HL-60/S4 treated with retinoic acid at 250 ng/mL for 4 days and 3 days (cell line): ENCODE data around the gene C1QTNF1.

Source experiments
- in situ Hi-C: fragments of 300-500 bp; cut with MboI; formaldehyde crosslinking; loops from 2 replicates; pipeline ENCODE4 v1.7.0; 2022; ENCODE audit warnings: low sequenced_read_pairs

Gene C1QTNF1

DNA sequence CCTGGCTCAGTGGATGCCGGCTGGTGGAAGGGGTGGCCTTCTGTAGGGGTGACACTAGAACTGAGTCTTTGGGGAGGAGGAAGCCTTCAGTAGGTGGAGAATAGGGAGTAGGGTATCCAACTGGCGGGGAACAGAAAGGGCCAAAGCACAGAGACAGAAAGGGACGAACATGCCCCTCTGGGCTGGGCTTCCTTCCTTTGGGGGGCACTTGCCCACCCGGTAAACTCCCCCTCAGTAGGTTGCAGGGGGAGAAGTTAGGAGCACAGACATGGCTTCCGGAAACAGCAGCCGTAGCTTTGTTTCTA is 51.4 kb downstream of the C1QTNF1 start:
- in situ Hi-C loops: no loop called here

DNA sequence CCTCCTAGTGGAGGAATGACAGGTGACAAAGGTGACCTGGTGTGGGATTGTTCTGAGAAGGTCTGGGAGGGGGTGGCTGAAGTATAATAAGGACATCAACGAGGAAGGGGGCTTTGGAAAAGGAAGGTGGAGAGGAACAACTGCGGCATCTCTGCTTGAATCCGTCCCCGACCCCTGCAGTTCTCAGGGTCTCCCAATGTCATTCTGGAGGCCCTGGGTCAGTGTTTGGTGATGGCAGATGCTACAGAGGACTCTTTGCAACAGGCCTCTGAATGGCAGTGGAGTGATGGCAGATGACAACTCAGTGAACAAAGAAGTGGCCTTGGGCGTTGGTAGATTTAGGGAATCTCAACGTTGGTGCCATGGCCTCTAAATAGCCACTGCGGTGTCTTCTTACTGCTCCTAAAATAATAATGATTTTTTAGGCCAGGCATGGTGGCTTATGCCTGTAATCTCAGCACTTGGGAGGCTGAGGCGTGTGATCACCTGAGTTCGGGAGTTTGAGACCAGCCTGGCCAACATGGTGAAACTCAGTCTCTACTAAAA is 52.0 kb downstream of the C1QTNF1 start:
- in situ Hi-C loops: no loop called here

DNA sequence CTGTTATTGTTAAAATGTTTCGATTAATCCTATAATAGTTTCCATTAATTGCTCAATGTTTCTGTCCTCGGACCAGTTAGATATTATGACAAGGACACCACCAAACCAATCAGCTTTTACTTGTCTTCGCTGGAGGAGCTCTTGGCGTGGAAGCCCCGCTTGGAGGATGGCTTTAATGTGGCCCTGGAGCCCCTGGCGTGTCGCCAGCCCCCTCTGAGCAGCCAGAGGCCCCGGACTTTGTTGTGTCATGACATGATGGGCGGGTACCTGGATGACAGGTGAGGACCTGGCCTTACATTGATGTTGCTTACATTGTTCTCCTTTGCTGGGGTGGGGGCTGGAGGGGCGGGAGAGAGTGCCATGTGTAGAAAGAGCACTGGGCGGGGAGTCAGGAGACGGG is 53.6 kb downstream of the C1QTNF1 start:
- in situ Hi-C loops: no loop called here

DNA sequence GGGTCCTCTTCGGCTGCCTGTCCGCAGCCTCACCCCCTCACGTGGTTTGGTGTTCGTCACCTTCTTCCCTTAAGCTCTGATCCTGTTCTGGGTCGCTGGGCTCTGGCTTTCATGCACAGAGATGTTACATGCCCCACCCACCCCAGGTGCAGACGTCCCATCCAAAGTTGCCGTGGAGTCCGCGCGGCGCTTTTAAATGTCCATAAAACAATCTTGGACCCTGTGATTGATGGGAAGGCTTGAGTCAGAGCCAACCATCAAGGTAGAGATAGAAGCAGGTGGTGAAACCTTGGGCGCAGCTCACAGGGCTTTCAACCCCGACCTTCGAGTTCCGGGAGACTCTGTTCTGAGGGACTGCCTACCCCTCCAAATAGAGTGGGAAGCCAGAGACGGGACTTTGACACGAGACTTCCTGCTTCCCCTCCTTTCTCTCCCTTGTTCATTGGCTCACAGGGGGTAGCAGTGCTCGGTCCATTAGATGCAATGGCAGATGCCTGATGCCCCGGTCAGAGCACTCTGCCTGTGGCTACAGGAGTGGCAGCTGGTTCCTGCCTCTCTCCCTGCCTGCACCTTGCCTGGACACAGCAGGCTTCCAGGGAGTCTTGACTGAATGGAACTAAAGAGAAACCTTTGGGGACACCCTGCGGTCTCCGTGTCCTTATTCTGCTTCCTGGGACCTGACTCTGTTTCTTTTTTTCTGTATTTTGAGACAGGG is 54.7 kb downstream of the C1QTNF1 start:
- in situ Hi-C loops: no loop called here

DNA sequence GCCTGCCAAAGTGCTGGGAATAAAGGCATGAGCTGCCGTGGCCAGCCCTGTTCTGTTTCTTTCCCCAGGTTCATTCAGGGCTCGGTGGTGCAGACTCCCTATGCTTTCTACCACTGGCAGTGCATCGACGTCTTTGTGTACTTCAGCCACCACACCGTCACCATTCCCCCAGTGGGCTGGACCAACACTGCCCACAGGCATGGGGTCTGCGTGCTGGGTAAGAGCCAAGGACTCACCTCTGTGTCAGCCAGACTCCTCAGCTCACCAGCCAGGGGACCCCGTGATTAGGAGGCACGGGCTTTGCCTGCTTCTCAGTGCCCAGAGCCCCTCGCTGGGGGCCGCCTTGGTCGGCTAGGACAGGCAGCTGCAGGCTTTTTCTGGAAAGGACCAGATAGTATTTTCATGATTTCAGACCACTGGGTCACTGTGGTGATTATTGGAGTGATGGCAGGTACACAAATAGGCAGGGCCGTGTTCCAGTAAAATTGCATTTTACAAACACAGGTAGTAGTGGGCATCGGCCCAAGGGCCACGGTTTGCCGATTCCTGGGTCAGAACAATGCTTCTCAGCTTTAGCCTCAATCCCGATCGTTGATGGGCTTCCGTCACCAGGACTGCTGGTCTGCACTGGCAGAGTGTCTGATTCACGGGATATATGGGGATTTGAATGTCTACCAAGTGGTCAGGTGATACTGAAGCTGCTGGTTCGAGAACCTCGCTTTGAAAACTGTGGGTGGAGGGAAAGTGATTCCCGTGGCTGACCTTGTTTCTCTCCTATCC is 55.6 kb downstream of the C1QTNF1 start:
- in situ Hi-C loops: no loop called here

DNA sequence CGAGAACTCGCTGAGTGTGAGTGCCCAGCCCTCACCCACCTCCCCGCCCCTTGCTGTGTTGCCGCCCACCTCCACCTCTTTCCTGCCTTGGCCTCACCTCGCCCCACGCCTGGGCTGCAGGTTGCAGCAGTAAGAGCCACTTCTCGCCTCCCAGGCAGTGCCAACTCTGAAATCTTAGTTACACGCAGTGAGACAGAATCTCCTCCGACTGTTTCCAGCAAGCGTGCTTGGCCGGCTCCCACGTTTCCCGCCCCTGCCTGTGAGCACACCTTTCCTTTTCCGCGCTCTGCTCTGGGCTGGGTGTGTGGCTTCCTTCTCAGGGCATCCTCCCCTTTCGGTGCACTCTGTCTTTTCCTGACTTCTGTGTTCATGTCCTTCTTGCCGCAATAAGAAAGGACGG is 56.4 kb downstream of the C1QTNF1 start:
- in situ Hi-C loops: no loop called here

DNA sequence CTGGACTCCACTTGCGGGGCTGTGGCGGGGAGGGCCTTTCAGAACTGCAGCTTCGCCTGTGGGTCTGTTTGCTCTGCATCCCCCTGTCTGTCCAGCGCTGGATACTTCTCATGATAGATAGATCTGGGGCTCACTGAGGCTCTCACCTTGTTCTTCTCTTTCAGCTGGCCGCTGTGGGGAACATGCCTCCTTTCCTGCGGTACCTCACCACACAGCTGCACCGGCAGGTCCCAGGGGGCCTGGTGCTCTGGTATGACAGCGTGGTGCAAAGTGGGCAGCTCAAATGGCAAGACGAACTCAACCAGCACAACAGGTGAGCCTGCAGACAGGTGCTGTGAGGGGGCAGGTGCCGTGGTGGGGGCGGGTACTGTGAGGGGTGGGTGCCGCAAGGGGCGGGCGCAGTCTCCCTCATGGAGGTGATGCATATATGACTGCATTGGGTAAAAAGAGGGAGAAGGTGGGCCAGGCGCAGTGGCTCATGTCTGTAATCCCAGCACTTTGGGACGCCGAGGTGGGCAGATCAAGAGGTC is 56.9 kb downstream of the C1QTNF1 start:
- in situ Hi-C loops: no loop called here

DNA sequence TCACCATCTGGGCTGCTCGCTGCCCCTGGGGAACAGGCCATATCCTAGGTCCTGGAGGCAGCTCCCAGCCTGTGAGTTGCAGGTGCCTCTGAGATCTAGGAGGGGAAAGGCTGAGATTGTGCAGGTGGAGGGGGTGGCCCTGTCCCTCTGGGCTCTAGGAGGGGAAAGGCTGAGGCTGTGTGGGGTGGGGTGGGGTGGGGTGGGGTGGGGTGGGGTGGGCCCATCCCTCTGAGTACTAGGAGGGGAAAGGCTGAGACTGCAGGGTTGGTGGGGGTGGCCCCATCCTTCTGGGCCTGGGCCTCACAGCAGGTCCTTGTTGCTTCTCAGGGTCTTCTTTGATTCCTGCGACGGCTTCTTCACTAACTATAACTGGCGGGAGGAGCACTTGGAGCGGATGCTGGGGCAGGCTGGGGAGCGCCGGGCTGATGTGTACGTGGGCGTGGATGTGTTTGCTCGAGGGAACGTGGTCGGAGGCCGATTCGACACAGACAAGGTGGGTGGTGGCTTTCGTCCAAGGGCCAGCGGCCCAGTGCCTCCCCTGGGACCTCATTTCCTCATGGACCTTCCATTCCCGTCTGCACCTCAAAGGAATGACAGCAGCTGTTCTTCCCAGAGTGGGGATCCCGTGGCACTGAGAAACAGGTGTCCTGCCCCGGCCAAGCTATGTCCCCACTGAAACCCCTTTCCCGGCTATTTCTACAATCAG is 57.8 kb downstream of the C1QTNF1 start:
- in situ Hi-C loops: no loop called here

DNA sequence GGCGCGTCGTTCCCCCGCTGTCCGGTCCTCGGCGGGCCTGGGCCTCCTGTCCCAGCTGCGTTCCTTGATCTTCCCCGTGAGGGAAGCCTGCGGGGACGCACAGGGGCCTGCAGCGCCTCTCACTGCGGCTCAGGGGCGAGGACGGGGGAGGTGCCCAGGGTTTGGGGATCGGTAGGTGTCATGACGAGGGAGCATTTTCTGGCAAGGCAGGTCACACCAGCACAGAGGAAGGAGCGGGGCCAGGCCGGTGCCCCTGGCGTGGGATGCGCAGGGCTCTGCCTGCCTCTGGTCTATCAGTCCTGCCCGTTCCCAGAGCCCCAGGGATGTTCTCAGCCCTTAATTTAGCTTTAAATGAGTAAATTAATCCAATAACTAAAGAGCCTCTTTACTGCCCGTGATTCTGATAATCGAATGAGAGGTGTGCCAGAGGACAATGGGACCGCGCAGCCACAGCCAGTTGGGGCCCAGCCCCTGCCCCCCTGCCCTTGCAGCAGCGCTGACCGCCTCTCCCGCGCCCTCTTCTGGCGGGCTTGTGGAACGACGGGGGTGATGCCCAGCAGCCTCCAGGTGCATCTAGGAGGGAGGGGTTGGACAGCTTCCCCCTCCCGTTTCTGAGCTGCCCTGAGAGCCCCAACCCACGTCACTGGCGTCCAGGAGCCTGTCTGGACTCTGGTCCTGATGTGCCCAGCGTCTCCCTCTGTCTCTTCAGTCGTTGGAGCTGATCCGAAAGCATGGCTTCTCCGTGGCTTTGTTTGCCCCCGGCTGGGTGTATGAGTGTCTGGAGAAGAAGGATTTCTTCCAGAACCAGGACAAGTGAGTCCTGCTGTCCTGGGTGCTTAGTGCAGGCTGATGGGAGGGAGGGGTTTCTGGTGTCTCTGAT is 58.6 kb downstream of the C1QTNF1 start:
- in situ Hi-C loops: no loop called here

DNA sequence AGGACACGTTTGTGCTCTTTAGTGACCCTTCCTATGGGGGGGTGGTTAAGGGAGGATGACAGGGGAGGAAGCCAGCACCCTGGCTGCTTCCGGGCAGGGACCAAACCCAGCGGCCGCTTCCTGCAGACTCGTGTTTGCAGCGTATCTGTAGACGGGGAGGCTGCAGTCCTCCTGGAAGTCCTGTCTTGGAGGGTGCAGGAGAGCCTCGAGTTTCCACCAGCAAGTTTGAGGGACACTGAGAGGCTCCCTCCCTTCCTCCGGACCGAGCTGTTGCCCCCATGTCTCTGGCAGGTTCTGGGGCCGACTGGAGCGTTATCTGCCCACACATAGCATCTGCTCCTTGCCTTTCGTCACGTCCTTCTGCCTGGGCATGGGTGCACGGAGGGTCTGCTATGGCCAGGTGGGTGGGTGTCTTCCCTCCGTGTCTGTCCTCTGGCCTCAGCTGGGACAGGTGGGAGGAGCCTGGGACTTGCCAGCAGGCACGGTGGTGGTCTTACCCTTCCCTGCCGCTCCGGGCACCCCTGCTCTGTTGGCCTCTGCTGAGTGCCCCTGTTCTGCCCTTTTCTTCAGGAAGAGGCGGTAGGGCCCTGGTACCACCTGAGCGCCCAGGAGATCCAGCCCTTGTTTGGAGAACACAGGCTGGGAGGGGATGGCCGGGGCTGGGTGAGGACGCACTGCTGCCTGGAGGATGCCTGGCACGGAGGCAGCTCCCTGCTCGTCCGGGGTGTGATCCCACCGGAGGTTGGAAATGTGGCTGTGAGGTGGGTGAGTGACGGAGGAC is 59.4 kb downstream of the C1QTNF1 start:
- in situ Hi-C loops: no loop called here

DNA sequence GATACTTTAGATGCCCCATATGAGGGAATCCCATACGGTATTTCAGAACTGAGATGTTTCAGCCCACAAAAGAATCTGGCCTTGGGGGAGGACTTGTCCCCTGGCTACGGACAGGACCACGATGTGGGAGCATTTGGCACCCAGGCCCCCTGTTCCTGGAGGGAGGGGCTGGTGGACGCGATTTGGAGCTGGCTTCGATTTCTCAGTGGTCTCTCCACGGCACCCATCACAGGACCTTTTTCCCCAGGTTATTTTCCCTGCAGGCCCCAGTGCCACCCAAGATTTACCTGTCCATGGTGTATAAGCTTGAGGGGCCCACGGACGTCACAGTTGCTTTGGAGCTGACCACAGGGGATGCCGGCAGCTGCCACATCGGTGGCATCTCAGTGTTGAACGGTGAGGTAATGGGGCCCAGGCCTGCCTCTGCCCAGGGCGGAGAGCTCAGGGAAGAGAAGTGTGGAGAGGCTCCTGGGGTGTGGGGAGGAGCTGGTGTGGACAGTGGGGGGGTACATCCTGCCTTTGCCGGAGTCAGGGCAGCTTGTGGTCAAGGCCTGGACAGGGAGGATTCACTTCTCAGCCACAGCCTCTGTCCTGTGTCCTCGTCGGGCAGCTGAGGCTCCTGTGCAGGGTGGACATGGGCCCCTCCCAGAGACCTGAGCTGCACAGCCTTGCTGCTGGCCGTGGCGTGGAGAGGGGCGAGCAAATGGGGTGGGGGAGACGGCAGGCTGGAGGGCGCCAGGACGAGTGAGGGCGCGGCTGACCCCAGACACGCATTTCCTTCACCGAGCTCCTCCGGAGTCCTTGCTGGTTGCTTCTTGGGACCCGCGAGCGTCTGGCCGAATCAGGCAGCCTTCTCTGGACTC is 60.6 kb downstream of the C1QTNF1 start:
- in situ Hi-C loops: no loop called here

DNA sequence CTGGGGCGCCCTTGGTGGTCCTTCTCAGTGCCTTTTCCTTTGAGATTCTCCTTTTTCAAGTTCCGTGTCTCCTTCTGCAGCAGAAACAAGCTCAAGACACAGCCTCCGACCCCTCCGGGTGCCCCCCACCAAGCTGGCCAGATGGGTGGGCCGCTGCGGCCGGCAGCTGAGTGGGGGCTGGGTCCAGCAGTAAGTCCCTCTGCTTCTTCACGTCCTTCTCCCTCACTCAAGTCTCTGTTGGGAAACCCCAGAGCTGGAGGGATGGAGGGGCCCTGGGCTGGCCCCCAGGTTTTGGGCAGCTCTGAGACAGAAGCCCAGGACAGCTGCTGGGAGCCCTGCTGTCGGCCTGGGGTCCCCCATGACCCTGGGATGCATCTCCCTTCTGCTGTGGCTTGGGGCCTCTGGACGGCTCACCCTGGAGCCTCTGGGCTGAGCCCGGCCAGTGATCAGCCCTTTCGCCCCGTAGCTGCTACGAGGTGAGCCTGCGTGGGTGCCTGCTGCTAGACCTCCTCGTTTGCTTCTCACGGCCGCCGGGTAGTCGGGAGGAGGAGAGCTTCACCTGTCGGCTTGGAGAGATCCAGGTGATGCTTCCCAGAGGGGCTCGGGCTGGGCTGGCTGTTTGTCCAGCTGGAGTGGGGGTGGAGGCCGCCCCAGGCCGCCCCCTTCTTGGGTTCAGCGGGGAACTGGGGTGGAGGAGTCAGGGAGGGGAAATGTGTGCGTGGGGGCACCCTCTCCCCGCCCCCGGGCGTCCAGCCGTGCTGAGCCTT is 61.4 kb downstream of the C1QTNF1 start:
- in situ Hi-C loops: no loop called here

DNA sequence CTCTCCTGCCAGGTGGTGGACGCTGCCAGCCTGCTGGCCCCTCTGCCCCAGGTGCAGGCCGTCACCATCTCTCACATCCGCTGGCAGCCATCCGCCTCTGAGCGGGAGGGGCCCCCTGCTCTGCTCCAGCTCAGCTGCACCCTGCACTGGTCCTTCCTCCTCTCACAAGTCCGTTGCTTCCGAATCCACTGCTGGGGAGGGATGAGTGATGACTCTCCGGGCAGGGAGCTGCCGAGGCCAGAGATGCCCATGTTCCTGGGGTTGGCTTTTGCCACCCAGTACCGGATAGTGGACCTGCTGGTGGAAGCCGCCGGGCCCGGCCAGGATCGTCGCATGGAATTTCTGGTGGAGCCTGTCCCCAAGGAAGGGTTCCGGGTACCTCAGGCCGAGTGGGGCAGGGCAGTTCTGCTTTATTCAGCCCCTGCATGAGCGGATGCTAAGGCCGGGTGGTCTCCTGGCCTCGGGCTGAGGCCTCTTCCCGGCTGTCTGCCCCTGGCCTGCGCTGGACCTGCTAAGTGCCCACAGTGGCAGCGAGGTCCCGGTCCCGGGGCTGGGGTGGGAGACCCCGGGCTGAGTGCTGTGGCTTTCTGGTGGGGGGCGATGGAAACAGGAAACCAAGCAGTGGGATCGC is 62.1 kb downstream of the C1QTNF1 start:
- in situ Hi-C loops: no loop called here

DNA sequence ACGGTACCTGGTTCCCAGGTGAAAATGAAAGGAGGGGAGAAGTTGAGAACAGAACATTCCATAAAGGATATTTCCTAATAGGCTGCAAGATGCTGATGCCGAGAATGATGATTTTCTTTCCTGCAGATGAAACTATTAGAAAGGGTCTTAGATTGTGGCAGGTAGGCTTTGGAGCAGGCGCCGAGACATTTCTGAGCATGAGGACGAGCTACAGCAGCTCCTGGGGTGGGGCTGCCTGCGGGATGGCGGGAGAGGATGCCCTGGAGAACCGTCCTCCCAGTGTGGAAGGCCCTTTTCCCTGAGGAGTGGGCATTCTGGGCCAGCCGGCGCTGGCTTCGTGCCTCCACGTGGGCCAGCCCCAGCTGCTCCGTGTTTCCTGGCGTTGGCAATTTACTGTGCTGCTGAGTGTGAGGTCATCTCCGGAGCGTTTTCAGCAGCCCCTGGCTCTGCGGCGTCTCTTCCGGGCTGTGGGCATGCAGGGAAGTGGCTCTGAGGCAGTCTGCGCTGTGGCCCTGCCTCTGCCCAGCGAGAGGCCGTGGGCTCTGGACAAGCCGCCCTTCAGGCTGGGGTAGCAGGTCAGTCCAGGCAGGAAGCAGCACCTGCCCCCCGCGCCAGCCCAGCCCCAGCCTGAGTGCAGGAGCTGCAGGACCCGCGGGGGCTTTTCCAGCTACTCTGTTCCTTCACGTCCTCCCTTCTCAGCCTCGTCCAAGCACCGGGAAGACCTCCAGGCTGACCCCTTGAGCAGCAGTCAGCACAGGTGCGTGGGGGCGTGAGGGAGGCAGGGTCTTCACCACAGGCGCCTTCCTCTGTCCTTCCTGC is 62.8 kb downstream of the C1QTNF1 start:
- in situ Hi-C loops: no loop called here

DNA sequence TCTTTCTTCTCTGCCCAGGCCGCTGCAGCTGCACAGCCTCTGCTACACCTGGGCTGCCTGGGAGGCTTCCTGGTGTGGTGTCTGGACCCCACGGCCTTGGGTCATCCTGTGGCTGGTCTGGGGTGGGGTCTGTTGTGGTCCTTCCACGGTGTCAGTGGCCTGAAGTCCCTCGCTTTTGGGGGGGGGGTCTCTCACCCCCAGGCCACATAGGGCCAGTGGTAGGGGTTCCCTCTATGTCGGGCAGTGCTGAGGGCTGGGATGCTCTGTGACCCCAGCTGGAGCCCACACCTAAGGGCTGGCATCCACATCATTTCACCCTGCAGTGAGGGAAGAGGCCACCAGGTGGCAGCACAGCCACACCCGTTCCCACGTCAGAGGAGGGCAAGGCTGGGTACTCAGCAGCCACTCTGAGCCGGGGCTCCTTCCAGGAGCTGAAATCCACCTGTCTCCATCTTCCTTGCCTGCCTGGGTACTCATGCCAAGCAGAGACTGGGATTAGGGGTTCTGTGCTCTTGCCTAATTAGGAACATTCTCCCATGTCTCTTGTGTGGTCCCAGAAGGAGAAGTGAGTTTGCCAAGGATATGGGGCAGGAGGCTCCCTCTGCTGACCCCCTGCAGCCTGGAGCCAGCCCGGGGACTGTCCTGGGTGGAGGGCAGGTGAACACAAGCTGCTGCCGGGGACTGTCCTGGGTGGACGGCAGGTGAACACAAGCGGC is 63.6 kb downstream of the C1QTNF1 start:
- in situ Hi-C loops: no loop called here
